ENCODE data around the gene ANKRD37. TPM values are rescaled to one million over a fixed set of nuclear protein-coding genes. Genes with fewer than 3 reads are reported as not detected.

ANKRD37 gene
- total RNA-seq, 4 donors from 2014 or later = 8.3 to 13.3 (median 11.7) TPM

- Histone ChIP-seq H3K27me3 (no peaks in the 10 kb centered on the region), H3K36me3 (no peaks in the 10 kb centered on the region), H3K27ac (replicated peaks in 1 of 4) (no peak overlapping the region), H3K4me1 (peaks cover 0 to 3% (median 0%) of the 10 kb centered on the region in 4 donors), H3K4me3 (peak overlapping the region in 1 of 4 donors; percentile 6), H3K9me3 (no peaks in the 10 kb centered on the region)
- TF ChIP-seq POLR2A (IDR thresholded peaks at IDR 0.05; ENCODE audit: low read depth) = no peak
- peak in 1 of 2 donors; percentile 13 for TF ChIP-seq POLR2AphosphoS5 (IDR thresholded peaks at IDR 0.05)
- TF ChIP-seq CTCF (IDR thresholded peaks at IDR 0.05) = no peak
- no peak for TF ChIP-seq EP300 (IDR thresholded peaks at IDR 0.05)
- DNase-seq (ENCODE audit: extremely low spot score) = no peak
- 35% methylated on average over 10 of the region's 10 CpGs for WGBS
- intact Hi-C loops (cut with DNase I) = no loop called here
These were observed 11.7 kb upstream of the ANKRD37 start for GRCh38 chr4:185384930-185385331.

DNA sequence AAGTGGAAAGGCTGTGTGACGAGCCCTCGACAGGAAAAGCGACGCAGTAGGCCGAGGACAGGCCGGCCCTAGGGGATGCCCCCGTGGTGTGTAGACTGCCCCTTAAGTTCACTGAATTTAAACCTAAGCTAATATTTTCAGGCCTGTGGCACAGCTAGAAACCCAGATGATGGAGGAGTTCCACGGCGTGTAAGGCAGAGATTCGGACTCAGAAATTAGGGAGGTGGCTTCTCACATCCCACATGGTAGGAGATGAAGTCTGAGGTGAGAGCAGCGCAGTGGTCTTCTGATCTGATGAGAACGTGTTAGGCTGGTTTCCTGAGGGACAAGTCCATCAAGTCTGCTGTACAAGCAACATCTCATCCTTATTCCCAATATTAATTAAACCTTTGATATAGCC is 8.7 kb upstream of the ANKRD37 start:
- no peaks in the 10 kb centered on the region for H3K36me3 ChIP-seq
- intact Hi-C loops (cut with DNase I) = no loop called here
- 96% methylated on average over 12 of the region's 12 CpGs for WGBS

DNA sequence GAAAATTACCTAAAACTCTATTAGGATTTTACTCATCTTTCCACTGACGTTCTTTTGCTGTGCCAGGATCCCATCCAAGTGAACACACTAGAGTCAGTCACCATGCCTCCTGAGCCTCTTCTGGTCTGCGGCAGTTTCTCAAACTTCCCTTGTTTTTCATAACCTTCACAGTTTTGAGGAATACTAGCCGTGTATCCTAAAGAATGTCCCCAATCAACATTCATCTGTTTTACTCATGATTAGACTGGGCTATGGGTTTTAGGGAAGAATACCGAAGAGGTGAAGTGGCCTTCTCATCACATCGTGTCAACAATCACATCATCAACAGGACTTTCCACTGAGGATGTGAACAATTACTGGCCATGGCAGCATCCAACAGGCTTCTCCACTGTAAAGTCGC is 5.7 kb upstream of the ANKRD37 start:
- H3K36me3 ChIP-seq = no peaks in the 10 kb centered on the region
- TF ChIP-seq EP300 (IDR thresholded peaks at IDR 0.05) = no peak
- no peak for TF ChIP-seq POLR2AphosphoS5 (IDR thresholded peaks at IDR 0.05)
- TF ChIP-seq POLR2A (IDR thresholded peaks at IDR 0.05; ENCODE audit: low read depth) = no peak
- TF ChIP-seq CTCF (IDR thresholded peaks at IDR 0.05) = no peak
- H3K27ac ChIP-seq (replicated peaks in 1 of 4) = no peak overlapping the region
- H3K27me3 ChIP-seq = no peaks in the 10 kb centered on the region
- WGBS = 91% methylated on average over 6 of the region's 6 CpGs
- no peak overlapping the region for H3K4me3 ChIP-seq
- intact Hi-C loops (cut with DNase I) = loop anchor here (10.0 kb wide), 1 partner anchor 204 kb away; no protein-coding TSS in a partner anchor
- H3K4me1 ChIP-seq = peaks cover 4 to 16% (median 8%) of the 10 kb centered on the region in 4 donors
- DNase-seq (ENCODE audit: extremely low spot score) = no peak
- no peaks in the 10 kb centered on the region for H3K9me3 ChIP-seq

More for the DNA sequence above, 8.7 kb upstream of the ANKRD37 start:
- Histone ChIP-seq H3K4me1 (peaks cover 0 to 3% (median 0%) of the 10 kb centered on the region in 4 donors), H3K27me3 (no peaks in the 10 kb centered on the region), H3K9me3 (no peaks in the 10 kb centered on the region), H3K4me3 (no peak overlapping the region), H3K27ac (replicated peaks in 1 of 4) (no peak overlapping the region)
- TF ChIP-seq CTCF (IDR thresholded peaks at IDR 0.05) = no peak
- no peak for TF ChIP-seq EP300 (IDR thresholded peaks at IDR 0.05)
- TF ChIP-seq POLR2AphosphoS5 (IDR thresholded peaks at IDR 0.05) = no peak
- no peak for TF ChIP-seq POLR2A (IDR thresholded peaks at IDR 0.05; ENCODE audit: low read depth)
- DNase-seq (ENCODE audit: extremely low spot score) = no peak

GRCh38 chr4:185392156-185392555 is 4.5 kb upstream of the ANKRD37 start:
- no peak for TF ChIP-seq POLR2A (IDR thresholded peaks at IDR 0.05; ENCODE audit: low read depth)
- TF ChIP-seq EP300 (IDR thresholded peaks at IDR 0.05) = no peak
- no peak for TF ChIP-seq CTCF (IDR thresholded peaks at IDR 0.05)
- no peak for TF ChIP-seq POLR2AphosphoS5 (IDR thresholded peaks at IDR 0.05)
- no peaks in the 10 kb centered on the region for H3K9me3 ChIP-seq
- H3K36me3 ChIP-seq = no peaks in the 10 kb centered on the region
- 81% methylated on average over 1 of the region's 1 CpG for WGBS
- H3K4me1 ChIP-seq = peaks cover 10 to 16% (median 12%) of the 10 kb centered on the region in 4 donors
- no peak overlapping the region for H3K4me3 ChIP-seq
- DNase-seq (ENCODE audit: extremely low spot score) = no peak
- no peak overlapping the region for H3K27ac ChIP-seq (replicated peaks in 1 of 4)
- H3K27me3 ChIP-seq = no peaks in the 10 kb centered on the region
- intact Hi-C loops (cut with DNase I) = loop anchor here (10.0 kb wide), 1 partner anchor 203 kb away; no protein-coding TSS in a partner anchor

Data from esophagus muscularis mucosa (tissue), 4 donors.